Right renal pelvis (tissue), 4 donors: Measurements from ENCODE around the gene TNS2. TPM values are rescaled to one million over a fixed set of nuclear protein-coding genes. Genes with fewer than 3 reads are reported as not detected.
"Not testable (repeated sequence)": the region's sequence is repeated elsewhere in the genome, so short reads cannot be mapped to it uniquely, and the experiment has no call there.

Experiments
- DNase-seq, 4 donors: peaks; one replicate each; pipeline ENCODE4 v3.0.0-alpha.2; 2013; ENCODE audit warnings: low read depth in 4 of 4, low spot score in 3 of 4, missing footprints in 1 of 4
- polyA plus RNA-seq, 4 donors: library from polyadenylated mRNA; unstranded; fragments of 120-200 nt; gene quantifications; one replicate each; pipeline ENCODE4 v1.2.1, GENCODE V29; 2013; ENCODE audit not compliant: insufficient read length in 4 of 4

Gene TNS2
- polyA plus RNA-seq: 100 to 1,000 TPM in 3 of 4 donors, 10 to 100 TPM in 1; 89.0 to 129 (median 105) TPM

GRCh38 chr12:53049571-53050318 lies at the start of gene TNS2:
TSS of gene TNS2 (plus strand) at chr12:53050065. CDS start at chr12:53050186, 121 bp downstream.
- DNase-seq: no peak

GRCh38 chr12:53004178-53004577 lies 45.7 kb upstream of the TNS2 start:
- DNase-seq: no peak

GRCh38 chr12:53004582-53004981 lies 45.3 kb upstream of the TNS2 start:
- no peak for DNase-seq

- DNase-seq: no peak
These were observed 44.5 kb upstream of the TNS2 start for GRCh38 chr12:53005215-53005985.

- DNase-seq: peak; percentile 97 to 99 (median 99)
These were observed 43.7 kb upstream of the TNS2 start, which contains the start of gene EIF4B for GRCh38 chr12:53005986-53006809. TSS of gene EIF4B (plus strand) at chr12:53006456. CDS start at chr12:53006484, 28 bp downstream.

- peak; percentile 38 to 56 (median 50) for DNase-seq
These were observed 43.0 kb upstream of the TNS2 start for GRCh38 chr12:53006810-53007309.

GRCh38 chr12:53007343-53007742 lies 42.5 kb upstream of the TNS2 start:
- DNase-seq: no peak

GRCh38 chr12:53008760-53009159 lies 41.1 kb upstream of the TNS2 start:
- DNase-seq: not testable (repeated sequence)

- no peak for DNase-seq
These were observed 38.9 kb upstream of the TNS2 start for GRCh38 chr12:53010955-53011354.

GRCh38 chr12:53011889-53012288 lies 38.0 kb upstream of the TNS2 start:
- no peak for DNase-seq

- DNase-seq: no peak
These were observed 36.9 kb upstream of the TNS2 start for GRCh38 chr12:53012928-53013327.

- DNase-seq: no peak
These were observed 35.2 kb upstream of the TNS2 start for GRCh38 chr12:53014709-53015108.

GRCh38 chr12:53025250-53025649 lies 24.6 kb upstream of the TNS2 start:
- DNase-seq: no peak

- DNase-seq: not testable (repeated sequence)
These were observed 22.9 kb upstream of the TNS2 start for GRCh38 chr12:53027014-53027413.

- DNase-seq: no peak
These were observed 18.2 kb upstream of the TNS2 start for GRCh38 chr12:53031616-53032015.

- DNase-seq: not testable (repeated sequence)
These were observed 16.0 kb upstream of the TNS2 start for GRCh38 chr12:53033832-53034231.

- no peak for DNase-seq
These were observed 15.4 kb upstream of the TNS2 start for GRCh38 chr12:53034459-53034858.

- no peak for DNase-seq
These were observed 13.1 kb upstream of the TNS2 start for GRCh38 chr12:53036802-53037201.

- DNase-seq: no peak
These were observed 10.0 kb upstream of the TNS2 start for GRCh38 chr12:53039851-53040250.

GRCh38 chr12:53042607-53043454 lies 7.0 kb upstream of the TNS2 start:
- DNase-seq: no peak
